ENCODE data around the gene CDC27.

DNA sequence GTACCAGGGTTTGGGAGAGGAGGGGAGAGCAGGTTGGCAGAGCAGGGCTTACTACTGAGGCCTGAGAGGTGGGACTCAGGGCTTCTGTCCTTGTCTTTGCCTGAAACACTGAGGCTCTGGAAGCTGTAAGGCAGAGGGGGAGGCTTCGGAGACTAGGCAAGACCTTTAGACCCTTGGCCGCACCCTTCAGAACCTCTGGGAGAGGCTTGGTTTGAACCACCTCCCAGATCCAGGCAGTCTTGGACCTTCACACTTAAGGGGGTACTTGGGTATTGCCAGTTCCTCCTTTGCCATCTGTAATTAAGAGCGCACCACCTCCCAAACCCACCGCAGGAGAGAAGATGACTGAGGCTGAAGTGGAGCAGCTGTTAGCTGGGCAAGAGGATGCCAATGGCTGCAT, 33.0 kb upstream of the CDC27 start:
- TF ChIP-seq, protein P1, sequence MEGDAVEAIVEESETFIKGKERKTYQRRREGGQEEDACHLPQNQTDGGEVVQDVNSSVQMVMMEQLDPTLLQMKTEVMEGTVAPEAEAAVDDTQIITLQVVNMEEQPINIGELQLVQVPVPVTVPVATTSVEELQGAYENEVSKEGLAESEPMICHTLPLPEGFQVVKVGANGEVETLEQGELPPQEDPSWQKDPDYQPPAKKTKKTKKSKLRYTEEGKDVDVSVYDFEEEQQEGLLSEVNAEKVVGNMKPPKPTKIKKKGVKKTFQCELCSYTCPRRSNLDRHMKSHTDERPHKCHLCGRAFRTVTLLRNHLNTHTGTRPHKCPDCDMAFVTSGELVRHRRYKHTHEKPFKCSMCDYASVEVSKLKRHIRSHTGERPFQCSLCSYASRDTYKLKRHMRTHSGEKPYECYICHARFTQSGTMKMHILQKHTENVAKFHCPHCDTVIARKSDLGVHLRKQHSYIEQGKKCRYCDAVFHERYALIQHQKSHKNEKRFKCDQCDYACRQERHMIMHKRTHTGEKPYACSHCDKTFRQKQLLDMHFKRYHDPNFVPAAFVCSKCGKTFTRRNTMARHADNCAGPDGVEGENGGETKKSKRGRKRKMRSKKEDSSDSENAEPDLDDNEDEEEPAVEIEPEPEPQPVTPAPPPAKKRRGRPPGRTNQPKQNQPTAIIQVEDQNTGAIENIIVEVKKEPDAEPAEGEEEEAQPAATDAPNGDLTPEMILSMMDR (IDR thresholded peaks at IDR 0.05): no peak
- TF ChIP-seq POLR2A (IDR thresholded peaks at IDR 0.05): no peak

All from right lobe of liver (tissue), 4 donors.